MCF 10A (cell line): ENCODE results near the gene FCAMR. TPM values are rescaled to one million over a fixed set of nuclear protein-coding genes. Genes with fewer than 3 reads are reported as not detected.
A peak's percentile ranks its signal among the peaks of the same experiment; 100 is the strongest.

ENCODE experiments used
- BruUV-seq: library from RNA; stranded (reverse); fragments of 400-500 nt; replicated peaks from 2 replicates; lab custom pipeline; 2021; lab: Mats Ljungman, UMichigan
- CTCF ChIA-PET: fragments of 300-600 bp; sonication (Branson Sonifier 250); formaldehyde crosslinking; extraction: SDS; loops from one replicate; lab custom pipeline; 2021; ENCODE audit warnings: antibody characterized with exemption, inconsistent platforms; lab: Yijun Ruan, JAX
- POLR2A ChIA-PET: fragments of 300-600, 350-650 bp; sonication (Branson Sonifier 250); formaldehyde crosslinking; extraction: SDS; loops from one replicate; lab custom pipeline; 2020; ENCODE audit warnings: antibody characterized with exemption, inconsistent platforms; lab: Yijun Ruan, JAX
- DNase-seq: peaks from one replicate; pipeline ENCODE4 v3.0.0-alpha.2; 2018; ENCODE audit not compliant: unreplicated experiment
- H3K27ac Mint-ChIP-seq: one replicate; pipeline ENCODE4 v1.8.0; 2022; ENCODE audit warnings: mild to moderate bottlenecking, low read depth, mixed read lengths; ENCODE audit not compliant: unreplicated experiment
- H3K27me3 Mint-ChIP-seq: one replicate; pipeline ENCODE4 v1.8.0; 2022; ENCODE audit warnings: mixed read lengths; ENCODE audit not compliant: insufficient read depth, unreplicated experiment
- H3K36me3 Mint-ChIP-seq: one replicate; pipeline ENCODE4 v1.8.0; 2022; ENCODE audit warnings: mild to moderate bottlenecking, moderate library complexity, mixed read lengths; ENCODE audit not compliant: insufficient read depth, unreplicated experiment
- H3K4me1 Mint-ChIP-seq: one replicate; pipeline ENCODE4 v1.8.0; 2022; ENCODE audit warnings: mixed read lengths; ENCODE audit not compliant: insufficient read depth, unreplicated experiment
- H3K4me3 Mint-ChIP-seq: one replicate; pipeline ENCODE4 v1.8.0; 2022; ENCODE audit warnings: mild to moderate bottlenecking, moderate library complexity, mixed read lengths; ENCODE audit not compliant: unreplicated experiment
- H3K9me3 Mint-ChIP-seq: one replicate; pipeline ENCODE4 v1.8.0; 2022; ENCODE audit warnings: mixed read lengths; ENCODE audit not compliant: unreplicated experiment
- CTCF ChIP-seq: fragments of 200-600 bp; IDR thresholded peaks from one replicate; pipeline ENCODE4 v1.8.0; 2022; ENCODE audit warnings: antibody characterized with exemption, mild to moderate bottlenecking; ENCODE audit not compliant: unreplicated experiment
- intact Hi-C: fragments of 100-400 bp; cut with micrococcal nuclease; formaldehyde crosslinking; loops from 2 replicates; pipeline ENCODE4 v1.14.1; 2022
- total RNA-seq: library from RNA; stranded (reverse); gene quantifications from 2 replicates; pipeline ENCODE4 v1.2.3, GENCODE V29; 2022

FCAMR gene
- total RNA-seq, 1 experiment from 2014 or later: not detected

GRCh38 chr1:207006083-207006482 is 35.8 kb upstream of the FCAMR start:
- intact Hi-C loops: no loop called here
- no peaks in the 10 kb centered on the region for H3K27me3 Mint-ChIP-seq
- no peak for TF ChIP-seq CTCF
- H3K4me1 Mint-ChIP-seq: peaks cover 58% of the 10 kb centered on the region
- H3K36me3 Mint-ChIP-seq: peaks cover 5% of the 10 kb centered on the region
- H3K4me3 Mint-ChIP-seq: no peak overlapping the region
- CTCF ChIA-PET: interaction anchor here (0.6 to 11.4 kb wide), 23 partner anchors 8 to 823 kb away, joined by 3 to 280 read pairs (median 8); partner anchors contain the start of gene C1orf116
- peaks cover 7% of the 10 kb centered on the region for H3K9me3 Mint-ChIP-seq
- no TSS peak for BruUV-seq
- POLR2A ChIA-PET: interaction anchor here (0.6 to 26.6 kb wide), 17 partner anchors 14 to 1374 kb away, joined by 3 to 936 read pairs (median 5); partner anchors contain the start of genes C1orf116, EIF2D, PFKFB2 and YOD1
- H3K27ac Mint-ChIP-seq: peak overlapping the region; percentile 89
- no peak for DNase-seq

GRCh38 chr1:207004931-207005830 is 34.9 kb upstream of the FCAMR start:
- Mint-ChIP-seq H3K9me3 (peaks cover 7% of the 10 kb centered on the region), H3K27ac (peak overlapping the region; percentile 30), H3K4me3 (peak overlapping the region; percentile 1), H3K4me1 (peaks cover 58% of the 10 kb centered on the region), H3K36me3 (peaks cover 6% of the 10 kb centered on the region), H3K27me3 (no peaks in the 10 kb centered on the region)
- DNase-seq: peak; percentile 95
- intact Hi-C loops: loop anchor here (1.0 kb wide), 1 partner anchor 73 kb away; no protein-coding TSS in a partner anchor
- peak; percentile 85 for TF ChIP-seq CTCF
- POLR2A ChIA-PET: interaction anchor here (0.6 to 26.6 kb wide), 14 partner anchors 13 to 1373 kb away, joined by 3 to 936 read pairs (median 4); partner anchors contain the start of genes C1orf116, PFKFB2 and YOD1
- CTCF ChIA-PET: interaction anchor here (0.6 to 11.4 kb wide), 41 partner anchors 9 to 1671 kb away, joined by 3 to 280 read pairs (median 5); partner anchors contain the start of genes C1orf116 and PFKFB2
- BruUV-seq: no TSS peak

GRCh38 chr1:207003210-207003609 is 33.0 kb upstream of the FCAMR start:
- no peak for TF ChIP-seq CTCF
- CTCF ChIA-PET: interaction anchor here (0.6 to 11.4 kb wide), 18 partner anchors 9 to 563 kb away, joined by 3 to 280 read pairs (median 4); partner anchors contain the start of genes C1orf116 and FCAMR
- POLR2A ChIA-PET: interaction anchor here (0.6 to 26.6 kb wide), 6 partner anchors 9 to 318 kb away, joined by 3 to 936 read pairs (median 4); partner anchors contain the start of genes C1orf116, CD55 and PFKFB2
- BruUV-seq: no TSS peak
- Mint-ChIP-seq H3K9me3 (peaks cover 7% of the 10 kb centered on the region), H3K4me3 (no peak overlapping the region), H3K27ac (peak overlapping the region; percentile 75), H3K27me3 (no peaks in the 10 kb centered on the region), H3K4me1 (peaks cover 58% of the 10 kb centered on the region), H3K36me3 (peaks cover 6% of the 10 kb centered on the region)
- DNase-seq: no peak
- intact Hi-C loops: no loop called here
